PC-3 (cell line): ENCODE results near the gene PSMD4. TPM values are rescaled to one million over a fixed set of nuclear protein-coding genes. Genes with fewer than 3 reads are reported as not detected.

Experiments used
- ATAC-seq: fragments of 200-7000 bp; cut with Tn5 transposase; 2 replicates; pipeline ENCODE4 v1.9.1; 2020; ENCODE audit warnings: mild to moderate bottlenecking, moderate library complexity
- BruUV-seq: library from RNA; stranded (reverse); fragments of 400-500 nt; replicated peaks from 2 replicates; lab custom pipeline; 2021; lab: Mats Ljungman, UMichigan
- CTCF ChIA-PET: fragments of 300-600 bp; sonication (Branson Sonifier 250); formaldehyde crosslinking; loops from one replicate; lab custom pipeline; 2022; ENCODE audit warnings: antibody characterized with exemption; lab: Charles Lee
- POLR2A ChIA-PET: fragments of 300-600 bp; sonication (Branson Sonifier 250); formaldehyde crosslinking; loops from one replicate; lab custom pipeline; 2022; ENCODE audit warnings: antibody characterized with exemption; ENCODE audit not compliant: unreplicated experiment; lab: Charles Lee
- DNase-seq: peaks from one replicate; pipeline ENCODE4 v3.0.0-alpha.2; 2015
- H2AFZ ChIP-seq: fragments of 300-600 bp; sonication (generic); 2 replicates; pipeline ENCODE4 v1.6.0; 2016; ENCODE audit warnings: antibody characterized with exemption, low read length
- H3F3A ChIP-seq: fragments of 300-600 bp; sonication (generic); one replicate; pipeline ENCODE4 v1.6.0; 2017; ENCODE audit warnings: antibody characterized with exemption, low read length, control low read depth, mild to moderate bottlenecking; ENCODE audit not compliant: unreplicated experiment
- H3K27ac ChIP-seq: fragments of 300-600 bp; sonication (generic); 2 replicates; pipeline ENCODE4 v1.5.1; 2016; ENCODE audit warnings: mild to moderate bottlenecking, low read length
- H3K27me3 ChIP-seq: fragments of 300-600 bp; sonication (generic); 2 replicates; pipeline ENCODE4 v1.6.1; 2016; ENCODE audit warnings: low read length, mixed read lengths
- H3K36me3 ChIP-seq: fragments of 300-600 bp; sonication (generic); 2 replicates; pipeline ENCODE4 v1.6.1; 2016; ENCODE audit warnings: low read depth, mixed run types, low read length, mixed read lengths
- H3K4me1 ChIP-seq: fragments of 300-600 bp; sonication (generic); 2 replicates; pipeline ENCODE4 v1.5.1; 2016; ENCODE audit warnings: low read length; ENCODE audit not compliant: insufficient read depth
- H3K4me2 ChIP-seq: fragments of 300-600 bp; sonication (generic); 2 replicates; pipeline ENCODE4 v1.6.0; 2016; ENCODE audit warnings: low read length
- H3K4me3 ChIP-seq: fragments of 300-600 bp; sonication (generic); 2 replicates; pipeline ENCODE4 v1.5.1; 2016; ENCODE audit warnings: mild to moderate bottlenecking, low read length, mixed read lengths
- H3K79me2 ChIP-seq: fragments of 300-600 bp; sonication (generic); 2 replicates; pipeline ENCODE4 v1.6.1; 2017; ENCODE audit warnings: low read length, mixed read lengths
- H3K9ac ChIP-seq: fragments of 300-600 bp; sonication (generic); 2 replicates; pipeline ENCODE4 v1.6.0; 2016; ENCODE audit warnings: mild to moderate bottlenecking, low read length
- H3K9me2 ChIP-seq: fragments of 300-600 bp; sonication (generic); replicated peaks from 2 replicates; pipeline ENCODE4 v1.6.1; 2016; ENCODE audit warnings: mixed run types, low read length, mixed read lengths
- H3K9me3 ChIP-seq: fragments of 300-600 bp; sonication (generic); 2 replicates; pipeline ENCODE4 v1.6.1; 2016; ENCODE audit warnings: low read length, mixed read lengths
- H4K20me1 ChIP-seq: fragments of 300-600 bp; sonication (generic); 2 replicates; pipeline ENCODE4 v1.6.1; 2016; ENCODE audit warnings: low read length, mixed read lengths
- EZH2 ChIP-seq: fragments of 300-600 bp; sonication (generic); IDR thresholded peaks from one replicate; pipeline ENCODE4 v1.6.1; 2017; ENCODE audit warnings: antibody characterized with exemption, mild to moderate bottlenecking, low read length; ENCODE audit not compliant: unreplicated experiment
- EZH2phosphoT487 ChIP-seq: fragments of 300-600 bp; sonication (generic); IDR thresholded peaks from 2 replicates; pipeline ENCODE4 v1.6.1; 2018; ENCODE audit warnings: mild to moderate bottlenecking, antibody characterized with exemption, low read length, borderline replicate concordance
- intact Hi-C: fragments of 100-400 bp; cut with micrococcal nuclease; formaldehyde crosslinking; loops from 2 replicates; pipeline ENCODE4 v1.9.0; 2023
- total RNA-seq: library from RNA; depleted of rRNA; stranded (reverse); fragments of >200 nt; gene quantifications from 2 replicates; pipeline ENCODE4 v1.2.3, GENCODE V29; 2014; rRNA removed
- TF ChIP-seq, protein P1 (sequence below): fragments of 300-600 bp; sonication (generic); conservative IDR thresholded peaks from 2 replicates; pipeline ENCODE4 v1.5.1; 2017; ENCODE audit warnings: antibody characterized with exemption, low read depth, mild to moderate bottlenecking, low read length

PSMD4 gene
- total RNA-seq, 1 experiment from 2014 or later: 404 TPM

DNA sequence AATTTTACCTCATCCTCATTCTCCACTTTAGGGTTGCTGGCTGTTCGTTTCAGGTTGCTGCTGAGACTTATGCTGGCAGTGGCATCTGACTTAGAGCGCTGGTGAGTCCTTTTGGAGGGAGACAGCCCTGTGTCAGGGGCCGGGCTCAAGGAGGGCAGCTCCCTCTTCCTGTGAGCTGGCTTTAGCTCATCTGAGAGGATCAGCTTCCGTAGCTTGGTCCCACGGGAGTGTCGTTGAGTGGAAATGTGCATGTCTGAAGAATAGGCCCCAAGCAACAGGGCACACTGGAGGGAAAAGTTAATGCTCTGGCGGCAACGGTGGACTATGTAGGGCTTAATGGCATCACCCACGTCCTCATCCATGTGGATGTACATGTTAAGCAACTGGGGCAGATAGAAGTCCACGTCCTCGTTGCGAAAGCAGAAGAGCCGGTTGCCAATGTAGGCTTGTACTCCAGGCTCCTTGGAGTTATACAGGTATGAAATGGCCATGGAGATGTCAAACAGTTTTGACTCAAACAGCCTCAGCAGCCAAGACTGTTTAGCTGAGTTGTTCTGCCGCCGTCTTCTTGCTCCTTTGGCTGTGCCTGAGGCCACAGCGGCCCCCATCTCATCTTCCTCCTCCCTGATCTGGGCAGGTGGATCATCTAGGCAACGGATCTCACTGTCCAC, 61.2 kb downstream of the PSMD4 start:
- H3K9me3 ChIP-seq: no peaks in the 10 kb centered on the region
- intact Hi-C loops: no loop called here
- BruUV-seq: TSS peak; percentile 24
- no peak overlapping the region for H3K27ac ChIP-seq
- peaks cover 21% of the 10 kb centered on the region for H3F3A ChIP-seq
- TF ChIP-seq, protein P1, sequence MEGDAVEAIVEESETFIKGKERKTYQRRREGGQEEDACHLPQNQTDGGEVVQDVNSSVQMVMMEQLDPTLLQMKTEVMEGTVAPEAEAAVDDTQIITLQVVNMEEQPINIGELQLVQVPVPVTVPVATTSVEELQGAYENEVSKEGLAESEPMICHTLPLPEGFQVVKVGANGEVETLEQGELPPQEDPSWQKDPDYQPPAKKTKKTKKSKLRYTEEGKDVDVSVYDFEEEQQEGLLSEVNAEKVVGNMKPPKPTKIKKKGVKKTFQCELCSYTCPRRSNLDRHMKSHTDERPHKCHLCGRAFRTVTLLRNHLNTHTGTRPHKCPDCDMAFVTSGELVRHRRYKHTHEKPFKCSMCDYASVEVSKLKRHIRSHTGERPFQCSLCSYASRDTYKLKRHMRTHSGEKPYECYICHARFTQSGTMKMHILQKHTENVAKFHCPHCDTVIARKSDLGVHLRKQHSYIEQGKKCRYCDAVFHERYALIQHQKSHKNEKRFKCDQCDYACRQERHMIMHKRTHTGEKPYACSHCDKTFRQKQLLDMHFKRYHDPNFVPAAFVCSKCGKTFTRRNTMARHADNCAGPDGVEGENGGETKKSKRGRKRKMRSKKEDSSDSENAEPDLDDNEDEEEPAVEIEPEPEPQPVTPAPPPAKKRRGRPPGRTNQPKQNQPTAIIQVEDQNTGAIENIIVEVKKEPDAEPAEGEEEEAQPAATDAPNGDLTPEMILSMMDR: no peak
- TF ChIP-seq EZH2phosphoT487: no peak
- TF ChIP-seq EZH2: no peak
- POLR2A ChIA-PET: no interaction called here
- CTCF ChIA-PET: no interaction called here
- no peak for ATAC-seq
- H3K4me2 ChIP-seq: no peak overlapping the region
- no peak for DNase-seq
- H2AFZ ChIP-seq: no peak overlapping the region
- no peaks in the 10 kb centered on the region for H3K9me2 ChIP-seq
- H3K27me3 ChIP-seq: no peaks in the 10 kb centered on the region
- H3K9ac ChIP-seq: no peak overlapping the region
- H3K4me1 ChIP-seq: peaks cover 46% of the 10 kb centered on the region
- H3K79me2 ChIP-seq: peaks cover 64% of the 10 kb centered on the region
- no peak overlapping the region for H3K4me3 ChIP-seq
- peaks cover 11% of the 10 kb centered on the region for H4K20me1 ChIP-seq
- H3K36me3 ChIP-seq: peaks cover 35% of the 10 kb centered on the region

Other genes with a start within 250 kb of the PSMD4 start
- gene MINDY1, start 247.8 kb upstream of the PSMD4 start, total RNA-seq: 6.3 and 7.8 TPM in 2 replicates
- gene PRUNE1, start 246.3 kb upstream of the PSMD4 start, total RNA-seq: 19.4 and 20.3 TPM in 2 replicates
- 0.51 and 2.4 TPM in 2 replicates for gene BNIPL, start 218.1 kb upstream of the PSMD4 start, total RNA-seq
- 2.8 and 3.8 TPM in 2 replicates for gene C1orf56, start 207.0 kb upstream of the PSMD4 start, total RNA-seq
- gene CDC42SE1, start 195.1 kb upstream of the PSMD4 start, total RNA-seq: 60.8 and 61.4 TPM in 2 replicates
- 12.3 and 14.1 TPM in 2 replicates for gene MLLT11, start 194.3 kb upstream of the PSMD4 start, total RNA-seq
- gene GABPB2, start 184.0 kb upstream of the PSMD4 start, total RNA-seq: 6.4 and 6.9 TPM in 2 replicates
- 2.0 and 2.8 TPM in 2 replicates for gene SEMA6C, start 108.1 kb upstream of the PSMD4 start, total RNA-seq
- gene TNFAIP8L2, start 98.1 kb upstream of the PSMD4 start, total RNA-seq: not detected in 2 replicates
- gene LYSMD1, start 88.8 kb upstream of the PSMD4 start, total RNA-seq: 6.3 and 7.5 TPM in 2 replicates
- gene SCNM1, start 88.6 kb upstream of the PSMD4 start, total RNA-seq: 80.3 and 82.4 TPM in 2 replicates
- 1.8 and 2.7 TPM in 2 replicates for gene TMOD4, start 78.8 kb upstream of the PSMD4 start, total RNA-seq
- 75.1 and 94.7 TPM in 2 replicates for gene VPS72, start 64.5 kb upstream of the PSMD4 start, total RNA-seq
- 63.3 and 78.3 TPM in 2 replicates for gene PIP5K1A, start 56.2 kb upstream of the PSMD4 start, total RNA-seq
- 24.6 and 30.3 TPM in 2 replicates for gene ZNF687, start 27.6 kb downstream of the PSMD4 start, total RNA-seq
- 75.6 and 99.5 TPM in 2 replicates for gene PI4KB, start 72.7 kb downstream of the PSMD4 start, total RNA-seq
- 34.1 and 41.0 TPM in 2 replicates for gene RFX5, start 92.5 kb downstream of the PSMD4 start, total RNA-seq
- gene SELENBP1, start 118.0 kb downstream of the PSMD4 start, total RNA-seq: 29.8 and 73.5 TPM in 2 replicates
- gene PSMB4, start 144.8 kb downstream of the PSMD4 start, total RNA-seq: 734 and 818 TPM in 2 replicates
- 30.5 and 77.9 TPM in 2 replicates for gene POGZ, start 204.8 kb downstream of the PSMD4 start, total RNA-seq